ENCODE data around the gene MRPS2. TPM values are rescaled to one million over a fixed set of nuclear protein-coding genes. Genes with fewer than 3 reads are reported as not detected.
A peak's percentile ranks its signal among the peaks of the same experiment; 100 is the strongest.

The MRPS2 gene
- total RNA-seq, 2 donors from 2014 or later = 15.8 to 35.0 TPM

DNA sequence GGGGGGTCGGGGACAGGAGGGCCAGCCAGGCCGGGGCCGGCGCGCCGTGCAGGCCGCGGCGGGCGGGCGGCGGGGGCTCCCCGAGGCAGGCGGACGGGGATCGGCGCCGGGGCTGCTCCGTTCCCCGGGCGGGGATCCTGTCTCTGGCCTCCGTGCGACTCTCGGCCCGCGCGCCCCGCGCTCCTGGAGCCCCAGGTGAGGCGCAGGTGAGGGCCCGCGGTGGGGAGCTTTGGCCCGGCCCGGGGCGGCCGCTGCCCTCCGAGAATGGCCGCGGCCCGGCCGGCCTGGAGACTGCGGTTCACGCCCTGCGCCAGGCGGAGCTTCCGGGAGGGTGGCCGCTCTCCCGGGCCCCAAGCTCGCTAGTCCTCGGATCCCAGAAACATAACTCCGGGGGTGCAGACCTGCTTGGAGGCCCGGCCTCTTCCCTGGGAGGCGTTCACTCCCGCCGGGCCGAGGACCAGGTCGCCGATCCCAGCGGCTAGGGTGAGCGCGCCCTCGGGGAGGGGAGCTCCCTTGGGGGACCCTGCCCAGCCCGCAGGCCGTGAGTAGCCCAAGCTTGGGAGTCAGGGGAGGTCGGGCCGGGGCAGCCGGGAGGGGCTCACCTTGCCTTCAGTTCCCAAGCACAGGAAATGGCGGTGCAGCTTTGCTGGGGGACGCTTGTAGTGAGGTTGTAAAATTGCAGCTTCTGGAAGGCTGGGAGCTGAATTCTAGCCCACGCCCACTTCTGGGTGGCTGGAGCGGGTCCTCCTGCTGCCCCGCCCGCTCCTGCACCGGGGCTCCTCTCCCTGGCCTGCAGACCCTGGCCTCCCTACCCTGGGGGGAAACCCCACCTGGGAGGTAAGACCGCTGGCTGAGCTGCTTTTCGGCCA lies 20.2 kb upstream of the MRPS2 start:
- H3K9me3 ChIP-seq = no peaks in the 10 kb centered on the region
- intact Hi-C loops (cut with DNase I) = no loop called here
- WGBS, 2 donors = 0% methylated on average over 5 to 60 of the region's 76 CpGs

DNA sequence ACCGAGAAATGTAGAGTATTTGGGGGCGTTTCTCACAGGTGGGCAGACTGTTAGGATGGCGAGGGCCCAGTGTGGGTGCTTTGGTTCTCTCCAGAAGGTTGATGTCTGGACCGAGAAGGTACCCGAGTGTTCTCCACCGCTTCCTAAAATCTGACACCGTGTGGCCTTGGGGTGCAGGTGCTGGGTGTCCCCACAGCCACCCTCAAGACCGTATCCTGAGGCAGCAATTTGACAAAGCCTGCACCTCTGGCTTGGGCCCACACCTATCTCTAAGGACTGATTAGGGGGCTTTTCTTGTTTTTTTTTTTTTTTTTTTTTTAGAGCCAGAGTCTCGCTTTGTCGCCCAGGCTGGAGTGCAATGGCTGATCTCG lies 19.6 kb upstream of the MRPS2 start:
- peaks cover 0 to 17% of the 10 kb centered on the region in 2 donors for H3K36me3 ChIP-seq (replicated peaks in 1 of 2; ENCODE audit: insufficient read depth in 1 of 2, low read depth in 2 of 2)
- H3K4me1 ChIP-seq = peaks cover 34% of the 10 kb centered on the region
- ATAC-seq (no peak), DNase-seq (no peak)
- H3K4me3 ChIP-seq = peak overlapping the region; percentile 78 to 85
- TF ChIP-seq, protein P1, sequence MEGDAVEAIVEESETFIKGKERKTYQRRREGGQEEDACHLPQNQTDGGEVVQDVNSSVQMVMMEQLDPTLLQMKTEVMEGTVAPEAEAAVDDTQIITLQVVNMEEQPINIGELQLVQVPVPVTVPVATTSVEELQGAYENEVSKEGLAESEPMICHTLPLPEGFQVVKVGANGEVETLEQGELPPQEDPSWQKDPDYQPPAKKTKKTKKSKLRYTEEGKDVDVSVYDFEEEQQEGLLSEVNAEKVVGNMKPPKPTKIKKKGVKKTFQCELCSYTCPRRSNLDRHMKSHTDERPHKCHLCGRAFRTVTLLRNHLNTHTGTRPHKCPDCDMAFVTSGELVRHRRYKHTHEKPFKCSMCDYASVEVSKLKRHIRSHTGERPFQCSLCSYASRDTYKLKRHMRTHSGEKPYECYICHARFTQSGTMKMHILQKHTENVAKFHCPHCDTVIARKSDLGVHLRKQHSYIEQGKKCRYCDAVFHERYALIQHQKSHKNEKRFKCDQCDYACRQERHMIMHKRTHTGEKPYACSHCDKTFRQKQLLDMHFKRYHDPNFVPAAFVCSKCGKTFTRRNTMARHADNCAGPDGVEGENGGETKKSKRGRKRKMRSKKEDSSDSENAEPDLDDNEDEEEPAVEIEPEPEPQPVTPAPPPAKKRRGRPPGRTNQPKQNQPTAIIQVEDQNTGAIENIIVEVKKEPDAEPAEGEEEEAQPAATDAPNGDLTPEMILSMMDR (IDR thresholded peaks at IDR 0.05) = no peak
- TF ChIP-seq POLR2A (IDR thresholded peaks at IDR 0.05) = no peak
- H3K27ac ChIP-seq = peak overlapping the region; percentile 74 to 90 (median 77)
- H3K9me3 ChIP-seq = no peaks in the 10 kb centered on the region
- intact Hi-C loops (cut with DNase I) = no loop called here
- H3K27me3 ChIP-seq = no peaks in the 10 kb centered on the region
- WGBS, 2 donors = 32 to 44% methylated on average over 7 to 11 of the region's 11 CpGs

More for the DNA sequence above, 20.2 kb upstream of the MRPS2 start:
- H3K4me1 ChIP-seq = peaks cover 34% of the 10 kb centered on the region
- peak; percentile 42 for ATAC-seq
- peak overlapping the region; percentile 78 to 85 for H3K4me3 ChIP-seq
- peak in 2 of 4 donors; percentile 36 to 51 for DNase-seq
- peak in 2 of 3 donors; percentile 39 to 48 for TF ChIP-seq POLR2A (IDR thresholded peaks at IDR 0.05)
- TF ChIP-seq, protein P1 (IDR thresholded peaks at IDR 0.05) = no peak
- H3K27me3 ChIP-seq = no peaks in the 10 kb centered on the region
- peaks cover 0 to 12% of the 10 kb centered on the region in 2 donors for H3K36me3 ChIP-seq (replicated peaks in 1 of 2; ENCODE audit: insufficient read depth in 1 of 2, low read depth in 2 of 2)
- H3K27ac ChIP-seq = peak overlapping the region; percentile 74 to 90 (median 77)

DNA sequence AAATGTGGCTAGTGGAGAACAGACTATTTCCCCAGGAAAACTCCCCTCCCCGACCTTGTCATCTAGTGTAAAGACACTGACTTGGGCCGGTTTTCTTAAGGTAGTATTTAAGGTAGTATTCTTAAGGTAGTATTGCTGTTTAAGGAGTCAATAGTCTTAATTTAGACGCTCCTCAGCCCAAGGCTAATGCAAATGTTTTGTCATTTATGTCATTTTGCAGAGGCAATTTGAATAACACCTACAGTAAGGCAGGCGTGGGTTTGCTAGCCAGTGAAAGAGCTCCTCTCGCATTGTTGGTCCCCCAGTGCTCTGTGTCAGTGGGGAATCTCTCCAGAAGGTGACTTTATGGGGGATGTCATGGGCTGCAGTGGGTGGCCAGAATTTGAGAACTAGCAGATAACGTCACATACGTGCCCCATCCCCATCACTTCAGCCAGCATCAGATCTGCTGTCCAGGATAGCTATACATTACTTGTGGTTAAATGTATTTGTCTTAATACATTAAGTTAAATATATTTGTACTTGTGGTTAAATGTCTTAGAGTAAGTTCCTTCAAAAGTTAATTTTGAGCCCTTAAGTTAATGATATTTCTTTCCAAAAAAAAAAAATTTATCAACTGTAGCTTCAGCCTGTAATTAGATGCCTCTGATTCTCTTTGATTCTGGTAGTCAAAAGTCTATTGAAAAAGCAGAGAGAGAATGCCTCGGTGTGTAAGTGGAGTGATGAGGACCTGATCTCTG lies 18.3 kb upstream of the MRPS2 start:
- H3K36me3 ChIP-seq (replicated peaks in 1 of 2; ENCODE audit: insufficient read depth in 1 of 2, low read depth in 2 of 2) = peaks cover 0 to 20% of the 10 kb centered on the region in 2 donors
- no peaks in the 10 kb centered on the region for H3K27me3 ChIP-seq
- H3K9me3 ChIP-seq = no peaks in the 10 kb centered on the region
- H3K4me1 ChIP-seq = peaks cover 30% of the 10 kb centered on the region
- ATAC-seq = no peak
- no peak overlapping the region for H3K27ac ChIP-seq
- no peak for DNase-seq
- TF ChIP-seq, protein P1 (IDR thresholded peaks at IDR 0.05) = no peak
- TF ChIP-seq POLR2A (IDR thresholded peaks at IDR 0.05) = no peak
- 67 to 69% methylated on average over 8 of the region's 8 CpGs for WGBS, 2 donors
- H3K4me3 ChIP-seq = no peak overlapping the region
- intact Hi-C loops (cut with DNase I) = no loop called here

DNA sequence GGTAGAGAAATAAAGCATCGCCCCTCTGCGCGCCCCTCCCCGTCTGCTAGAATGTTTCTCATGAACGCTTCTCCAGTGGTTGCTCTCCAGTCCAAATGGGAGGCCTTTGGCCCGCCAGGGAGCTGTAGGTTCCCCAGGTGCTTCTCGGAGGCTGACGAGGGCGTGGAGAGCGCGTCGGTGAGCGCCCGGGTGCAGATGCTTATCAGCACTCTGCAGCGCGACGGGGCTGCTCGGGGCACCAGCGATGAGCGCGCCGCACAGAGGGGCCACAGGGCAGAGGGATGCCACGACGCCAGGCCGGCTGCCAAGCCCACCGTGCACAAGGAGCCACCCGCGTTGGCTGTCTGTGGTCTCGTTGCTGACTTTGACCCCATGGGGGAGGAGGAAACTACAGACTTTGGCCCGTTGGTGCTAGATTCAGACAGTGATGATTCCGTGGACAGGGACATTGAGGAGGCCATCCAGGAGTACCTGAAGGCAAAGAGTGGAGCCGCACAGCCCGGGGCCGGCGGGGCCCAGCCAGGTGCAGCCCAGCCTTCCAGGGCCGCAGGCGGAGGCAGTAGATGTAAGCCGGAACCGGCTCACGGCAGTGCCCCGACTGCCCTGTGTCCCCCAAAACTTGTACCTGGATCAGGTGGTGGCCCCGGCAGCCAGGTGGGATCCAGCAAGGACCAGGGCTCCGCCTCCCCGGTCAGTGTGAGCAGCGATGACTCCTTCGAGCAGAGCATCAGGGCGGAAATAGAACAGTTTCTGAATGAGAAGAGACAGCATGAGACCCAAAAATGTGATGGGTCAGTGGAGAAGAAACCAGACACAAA lies 15.8 kb upstream of the MRPS2 start:
- WGBS, 2 donors = 92 to 97% methylated on average over 29 to 47 of the region's 47 CpGs
- Histone ChIP-seq H3K4me1 (peaks cover 18% of the 10 kb centered on the region), H3K27me3 (no peaks in the 10 kb centered on the region), H3K4me3 (no peak overlapping the region), H3K36me3 (replicated peaks in 1 of 2; ENCODE audit: insufficient read depth in 1 of 2, low read depth in 2 of 2) (peaks cover 0 to 20% of the 10 kb centered on the region in 2 donors), H3K9me3 (no peaks in the 10 kb centered on the region), H3K27ac (no peak overlapping the region)
- no peak for TF ChIP-seq POLR2A (IDR thresholded peaks at IDR 0.05)
- ATAC-seq (no peak), DNase-seq (no peak)
- intact Hi-C loops (cut with DNase I) = no loop called here

Data from body of pancreas (tissue), 4 donors.